Measurements from ENCODE around the gene AKAP8. TPM values are rescaled to one million over a fixed set of nuclear protein-coding genes. Genes with fewer than 3 reads are reported as not detected.
"Not testable (repeated sequence)": the region's sequence is repeated elsewhere in the genome, so short reads cannot be mapped to it uniquely, and the experiment has no call there.

Gene AKAP8
- polyA plus RNA-seq, 1 experiment = 11.2 TPM

GRCh38 chr19:15340086-15340485 is 39.5 kb downstream of the AKAP8 start:
- Histone ChIP-seq H3K27me3 (ENCODE audit: control insufficient read depth, insufficient read depth, low read length) (no peaks in the 10 kb centered on the region), H3K4me3 (ENCODE audit: low read depth, low read length) (no peak overlapping the region), H3K36me3 (ENCODE audit: control insufficient read depth, insufficient read depth, low read length) (0 out of 2 replicates have a peak, but pooled peaks cover 1% of the 10 kb centered on the region)
- TF ChIP-seq CTCF (IDR thresholded peaks at IDR 0.05; ENCODE audit: insufficient read depth, low read depth, low read length) = no peak
- ChIA-PET CTCF (no interaction called here), POLR2A (interaction anchor here (0.7 kb wide), 1 partner anchor 41 kb away, joined by 4 read pairs; no protein-coding TSS in a partner anchor)
- no peak for DNase-seq (ENCODE audit: low read depth)

GRCh38 chr19:15337202-15337601 is 42.4 kb downstream of the AKAP8 start:
- H3K36me3 ChIP-seq (ENCODE audit: control insufficient read depth, insufficient read depth, low read length) = 0 out of 2 replicates have a peak, but pooled peaks cover 1% of the 10 kb centered on the region
- H3K4me3 ChIP-seq (ENCODE audit: low read depth, low read length) = no peak overlapping the region
- ChIA-PET POLR2A (no interaction called here), CTCF (interaction anchor here (1.6 kb wide), 1 partner anchor 85 kb away, joined by 3 read pairs; no protein-coding TSS in a partner anchor)
- no peaks in the 10 kb centered on the region for H3K27me3 ChIP-seq (ENCODE audit: control insufficient read depth, insufficient read depth, low read length)
- peak; percentile 72 for DNase-seq (ENCODE audit: low read depth)
- no peak for TF ChIP-seq CTCF (IDR thresholded peaks at IDR 0.05; ENCODE audit: insufficient read depth, low read depth, low read length)

GRCh38 chr19:15335992-15336391 is 43.6 kb downstream of the AKAP8 start:
- H3K27me3 ChIP-seq (ENCODE audit: control insufficient read depth, insufficient read depth, low read length); DNase-seq (ENCODE audit: low read depth); H3K36me3 ChIP-seq (ENCODE audit: control insufficient read depth, insufficient read depth, low read length); H3K4me3 ChIP-seq (ENCODE audit: low read depth, low read length); POLR2A ChIA-PET: not testable (repeated sequence)
- CTCF ChIA-PET = interaction anchor here (0.6 to 1.1 kb wide), 2 partner anchors 11 to 39 kb away, joined by 3 to 4 read pairs; no protein-coding TSS in a partner anchor

- no peaks in the 10 kb centered on the region for H3K27me3 ChIP-seq (ENCODE audit: control insufficient read depth, insufficient read depth, low read length)
- DNase-seq (ENCODE audit: low read depth) = no peak
- POLR2A ChIA-PET = no interaction called here
- H3K36me3 ChIP-seq (ENCODE audit: control insufficient read depth, insufficient read depth, low read length) = no peaks in the 10 kb centered on the region
- peak within 1 kb of the TSS; percentile 81 for H3K4me3 ChIP-seq (ENCODE audit: low read depth, low read length)
- no peak for TF ChIP-seq CTCF (IDR thresholded peaks at IDR 0.05; ENCODE audit: insufficient read depth, low read depth, low read length)
- CTCF ChIA-PET = interaction anchor here (2.1 kb wide), 1 partner anchor 39 kb away, joined by 6 read pairs; no protein-coding TSS in a partner anchor
These were observed 47.1 kb downstream of the AKAP8 start, which contains the start of gene BRD4 for GRCh38 chr19:15332311-15332996. BRD4 (minus strand) TSS chr19:15332539; CDS start chr19:15273099, 59,440 bp downstream.

- TF ChIP-seq CTCF (IDR thresholded peaks at IDR 0.05; ENCODE audit: insufficient read depth, low read depth, low read length) = no peak
- ChIA-PET CTCF (interaction anchor here (2.1 kb wide), 1 partner anchor 38 kb away, joined by 6 read pairs; no protein-coding TSS in a partner anchor), POLR2A (no interaction called here)
- Histone ChIP-seq H3K4me3 (ENCODE audit: low read depth, low read length) (peak overlapping the region; percentile 81), H3K27me3 (ENCODE audit: control insufficient read depth, insufficient read depth, low read length) (no peaks in the 10 kb centered on the region), H3K36me3 (ENCODE audit: control insufficient read depth, insufficient read depth, low read length) (no peaks in the 10 kb centered on the region)
- DNase-seq (ENCODE audit: low read depth) = no peak
These were observed 47.9 kb downstream of the AKAP8 start for GRCh38 chr19:15331419-15332310.

All from BJ (cell line).